ENCODE results near the gene AIM2.

Gene AIM2

GRCh38 chr1:159023723-159024122 lies 52.8 kb downstream of the AIM2 start:
- in situ Hi-C loops (cut with MboI; ENCODE audit: low sequenced_read_pairs) = no loop called here

- in situ Hi-C loops (cut with MboI; ENCODE audit: low sequenced_read_pairs) = no loop called here
Observed at GRCh38 chr1:159015440-159015909, 61.1 kb downstream of the AIM2 start.

- in situ Hi-C loops (cut with MboI; ENCODE audit: low sequenced_read_pairs) = no loop called here
Observed at GRCh38 chr1:159014851-159015250, 61.7 kb downstream of the AIM2 start.

DNA sequence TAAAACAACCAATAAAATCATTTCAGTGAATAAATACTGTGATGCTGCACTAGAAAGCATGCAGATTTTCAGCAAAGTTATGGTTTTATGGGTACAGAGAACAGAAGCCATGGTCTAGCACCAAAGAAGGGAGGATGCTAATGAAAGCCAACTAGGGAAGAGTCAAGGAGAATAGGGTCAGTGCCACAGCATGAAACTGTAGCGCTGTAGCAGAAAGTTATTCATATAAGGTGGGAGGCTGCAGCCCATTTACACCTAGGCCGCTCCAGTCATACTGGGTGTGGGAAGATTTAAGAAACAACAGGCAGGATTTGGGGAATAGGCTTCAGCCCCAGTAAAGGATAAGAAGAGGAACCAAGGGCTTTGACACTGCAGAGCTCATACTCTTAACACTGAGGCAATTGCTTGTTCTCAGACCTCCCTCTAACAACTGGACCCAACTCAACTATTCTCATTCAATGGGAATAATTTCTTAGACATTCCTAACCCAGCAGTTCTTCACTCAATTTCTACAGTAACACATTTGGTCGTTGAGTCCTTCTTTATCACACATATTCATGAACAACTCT lies 62.5 kb downstream of the AIM2 start:
- in situ Hi-C loops (cut with MboI; ENCODE audit: low sequenced_read_pairs) = no loop called here

- in situ Hi-C loops (cut with MboI; ENCODE audit: low sequenced_read_pairs) = no loop called here
Observed at GRCh38 chr1:159012495-159012894, 64.1 kb downstream of the AIM2 start.

Measured in HL-60/S4 (cell line).